H4 (cell line): ENCODE data around the gene UGT2B15. TPM values are rescaled to one million over a fixed set of nuclear protein-coding genes. Genes with fewer than 3 reads are reported as not detected.
"Not testable (repeated sequence)": the region's sequence is repeated elsewhere in the genome, so short reads cannot be mapped to it uniquely, and the experiment has no call there.

Experiments
- DNase-seq: peaks from one replicate; pipeline ENCODE4 v3.0.0-alpha.2; 2015; ENCODE audit warnings: low spot score
- total RNA-seq: library from RNA; depleted of rRNA; stranded (reverse); fragments of >200 nt; shearing (Covaris generic); gene quantifications from 2 replicates; pipeline ENCODE4 v1.2.3, GENCODE V29; 2014; rRNA removed

Gene UGT2B15
- total RNA-seq, result not detected in 2 replicates

DNA sequence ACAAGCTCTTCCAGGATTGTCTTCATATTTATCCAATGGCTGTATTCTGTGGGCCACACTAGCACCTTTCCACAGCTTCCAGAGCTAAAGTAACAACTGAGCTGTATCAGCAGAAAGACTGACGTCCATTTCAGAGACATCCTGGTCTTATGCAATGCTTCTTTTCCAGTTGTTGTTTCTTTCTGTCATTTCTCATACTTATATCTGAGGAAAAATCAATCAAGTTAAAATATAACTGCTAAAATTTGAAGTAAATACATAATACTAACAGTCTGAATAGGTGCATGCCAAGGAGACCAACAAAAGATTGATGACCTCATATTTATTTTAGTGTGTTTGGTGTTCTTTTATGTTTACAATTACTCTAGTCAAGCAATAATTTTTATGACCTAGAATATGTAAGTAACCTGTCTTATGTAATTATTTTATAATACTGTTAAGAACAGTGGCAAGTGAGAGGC, at the start of gene UGT2B15:
TSS of gene UGT2B15 (minus strand) at position 174 of the 461 bp plus-strand sequence. CDS start at position 140, 34 bp downstream.
- DNase-seq, result not testable (repeated sequence)

- no peak for DNase-seq
Observed at GRCh38 chr4:68719075-68719473, 48.6 kb upstream of the UGT2B15 start.

DNA sequence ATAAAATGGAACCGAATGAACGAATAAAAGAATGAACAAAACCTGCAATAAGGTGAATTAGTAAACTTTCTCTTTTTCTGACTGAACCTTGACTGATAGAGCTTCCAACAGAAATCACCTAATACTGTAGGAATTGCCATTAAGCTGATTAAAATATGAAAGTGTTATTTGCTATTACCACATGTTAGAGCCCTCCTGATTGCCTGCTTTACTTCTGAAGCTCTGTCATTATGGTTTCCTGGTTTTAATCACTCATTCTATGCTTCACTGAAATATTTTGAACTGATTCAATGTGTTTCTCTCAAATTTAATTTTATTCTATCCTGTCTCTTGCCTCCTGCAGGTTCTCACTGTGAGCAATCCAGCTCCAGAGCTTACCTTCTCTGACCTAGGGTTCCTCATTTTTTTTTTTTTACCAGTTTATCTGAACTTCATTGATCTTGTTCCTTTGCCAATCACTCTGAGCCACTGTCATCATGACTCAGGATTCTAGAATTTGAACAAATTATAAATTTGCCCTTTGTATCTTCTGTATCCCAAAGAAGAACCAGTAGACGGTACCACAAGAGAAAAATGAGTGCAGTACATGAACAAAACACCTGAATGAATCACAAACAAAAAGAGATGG, 48.1 kb upstream of the UGT2B15 start:
- no peak for DNase-seq

GRCh38 chr4:68717999-68718398, 47.5 kb upstream of the UGT2B15 start:
- no peak for DNase-seq

- no peak for DNase-seq
Observed at GRCh38 chr4:68714400-68714799, 43.9 kb upstream of the UGT2B15 start.

- DNase-seq, result no peak
Observed at GRCh38 chr4:68712207-68712606, 41.8 kb upstream of the UGT2B15 start.

GRCh38 chr4:68708566-68708965, 38.1 kb upstream of the UGT2B15 start:
- DNase-seq, result no peak

DNA sequence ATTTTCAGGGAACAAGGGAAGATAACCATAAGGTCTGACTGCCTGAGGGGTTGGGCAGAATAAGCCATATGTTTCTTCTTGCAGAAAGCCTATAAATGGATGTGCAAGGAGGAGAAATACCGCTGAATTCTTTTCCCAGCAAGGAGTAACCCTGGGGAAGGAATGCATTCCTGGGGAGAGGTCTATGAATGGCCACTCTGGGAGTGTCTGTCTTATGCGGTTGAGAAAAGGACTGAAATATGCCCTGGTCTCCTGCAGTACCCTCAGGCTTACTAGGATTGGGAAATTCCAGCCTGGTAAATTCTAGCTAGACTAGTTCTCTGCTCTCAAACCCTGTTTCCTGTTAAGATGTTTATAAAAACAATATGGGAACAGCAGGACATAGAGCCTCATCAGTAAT, 32.7 kb upstream of the UGT2B15 start:
- DNase-seq, result not testable (repeated sequence)

DNA sequence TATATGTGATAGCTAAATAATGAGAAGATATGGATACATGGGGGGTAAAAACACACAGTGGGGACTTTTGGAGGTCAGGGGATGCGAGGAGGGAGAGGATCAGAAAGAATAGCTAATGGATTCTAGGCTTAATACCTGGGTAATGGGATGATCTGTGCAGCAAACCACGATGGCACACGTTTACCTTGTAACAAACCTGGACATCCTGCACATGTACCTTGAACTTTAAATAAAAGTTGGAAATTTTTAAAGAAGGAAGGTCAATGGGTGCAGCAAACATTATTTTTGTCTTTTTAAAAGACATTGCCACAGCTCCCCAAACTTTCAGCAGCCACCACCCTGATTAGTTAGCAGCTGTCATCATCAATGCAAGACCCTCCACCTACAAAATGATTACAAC, 29.7 kb upstream of the UGT2B15 start:
- DNase-seq, result no peak

- DNase-seq, result no peak
Observed at GRCh38 chr4:68693325-68694075, 23.0 kb upstream of the UGT2B15 start.

GRCh38 chr4:68691186-68691585, 20.7 kb upstream of the UGT2B15 start:
- DNase-seq, result no peak

DNA sequence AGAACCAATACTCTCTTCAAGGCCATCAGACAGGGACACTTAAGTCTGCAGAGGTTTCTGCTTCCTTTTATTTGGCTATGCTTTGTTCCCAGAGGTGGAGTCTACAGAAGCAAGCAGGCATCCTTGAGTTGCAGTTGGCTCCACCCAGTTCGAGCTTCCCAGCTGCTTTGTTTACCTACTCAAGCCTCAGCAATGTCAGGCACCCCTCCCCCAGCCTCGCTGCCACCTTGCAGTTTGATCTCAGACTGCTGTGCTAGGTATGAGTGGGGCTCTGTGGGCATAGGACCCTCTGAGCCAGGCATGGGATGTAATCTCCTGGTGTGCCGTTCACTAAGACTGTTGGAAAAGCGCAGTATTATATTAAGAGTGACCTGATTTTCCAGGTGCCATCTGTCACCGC, 12.6 kb upstream of the UGT2B15 start:
- DNase-seq, result no peak

DNA sequence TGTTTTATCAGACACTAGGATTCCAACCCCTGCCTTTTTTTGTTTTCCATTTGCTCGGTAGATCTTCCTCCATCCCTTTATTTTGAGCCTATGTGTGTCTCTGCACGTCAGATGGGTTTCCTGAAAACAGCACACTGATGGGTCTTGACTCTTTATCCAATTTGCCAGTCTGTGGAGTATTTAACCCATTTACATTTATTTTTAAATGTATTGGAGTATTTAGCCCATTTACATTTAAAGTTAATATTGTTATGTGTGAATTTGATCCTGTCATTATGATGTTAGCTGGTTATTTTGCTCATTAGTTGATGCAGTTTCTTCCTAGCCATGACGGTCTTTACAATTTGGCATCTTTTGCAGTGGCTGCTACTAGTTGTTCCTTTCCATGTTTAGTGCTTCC, 10.8 kb upstream of the UGT2B15 start:
- DNase-seq, result not testable (repeated sequence)

DNA sequence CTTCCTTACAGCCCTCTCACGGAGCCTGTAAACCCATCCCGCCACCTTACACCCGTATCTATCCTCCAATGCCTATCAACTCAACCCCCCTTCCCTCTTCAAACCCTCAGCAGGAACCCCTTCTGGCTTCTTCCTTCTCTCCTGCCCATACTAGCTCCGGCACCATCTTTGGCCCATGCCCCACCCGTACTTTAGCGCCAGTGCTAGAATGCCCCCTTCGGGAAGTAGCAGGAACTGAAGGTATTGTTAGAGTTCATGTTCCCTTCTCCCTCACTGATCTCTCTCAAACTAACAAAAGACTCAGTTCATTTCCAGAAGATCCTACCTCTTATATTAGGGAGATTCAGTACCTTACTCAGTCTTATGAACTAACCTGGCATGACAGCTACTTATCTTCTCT, 2.7 kb upstream of the UGT2B15 start:
- DNase-seq, result no peak

DNA sequence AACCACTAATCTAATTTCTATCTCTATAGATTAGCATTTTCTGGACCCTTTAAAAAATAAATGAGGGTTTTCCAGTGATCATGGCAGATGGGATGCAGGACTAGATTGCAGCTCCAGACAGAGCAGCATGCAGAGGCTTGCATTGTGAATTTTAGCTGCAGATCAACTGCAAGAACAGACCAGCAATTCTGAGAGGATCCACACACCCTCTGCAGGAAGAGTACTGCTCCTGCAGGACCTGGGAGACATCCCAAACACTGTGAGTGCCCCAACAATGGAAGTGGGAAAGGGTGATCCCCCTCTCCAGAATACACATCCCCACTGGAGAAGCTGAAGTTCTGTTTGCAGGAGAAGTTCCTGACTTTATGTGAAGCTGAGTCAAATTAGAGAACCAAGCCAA, 765 bp upstream of the UGT2B15 start:
- not testable (repeated sequence) for DNase-seq

GRCh38 chr4:68668537-68669163, 1.8 kb downstream of the UGT2B15 start:
- DNase-seq, result not testable (repeated sequence)

- DNase-seq, result not testable (repeated sequence)
Observed at GRCh38 chr4:68667551-68667950, 2.9 kb downstream of the UGT2B15 start.

DNA sequence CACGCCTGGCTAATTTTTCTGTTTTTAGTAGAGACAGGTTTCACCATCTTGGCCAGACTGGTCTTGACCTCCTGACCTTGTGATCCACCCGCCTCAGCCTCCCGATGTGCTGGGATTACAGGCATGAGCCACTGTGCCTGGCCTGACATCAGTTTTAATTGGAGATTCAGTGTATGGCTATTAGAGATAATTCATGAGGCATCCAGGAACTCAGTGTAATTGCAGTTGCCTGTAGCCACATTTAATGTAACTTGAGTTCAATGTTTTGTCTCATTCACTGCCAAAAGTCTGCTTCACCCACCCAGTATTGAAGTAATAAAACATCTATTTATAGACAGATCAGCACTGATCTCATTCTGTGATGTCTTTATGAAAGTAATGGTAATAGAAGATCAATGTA, 5.7 kb downstream of the UGT2B15 start:
- not testable (repeated sequence) for DNase-seq

- DNase-seq, result not testable (repeated sequence)
Observed at GRCh38 chr4:68662836-68663574, 7.4 kb downstream of the UGT2B15 start.

DNA sequence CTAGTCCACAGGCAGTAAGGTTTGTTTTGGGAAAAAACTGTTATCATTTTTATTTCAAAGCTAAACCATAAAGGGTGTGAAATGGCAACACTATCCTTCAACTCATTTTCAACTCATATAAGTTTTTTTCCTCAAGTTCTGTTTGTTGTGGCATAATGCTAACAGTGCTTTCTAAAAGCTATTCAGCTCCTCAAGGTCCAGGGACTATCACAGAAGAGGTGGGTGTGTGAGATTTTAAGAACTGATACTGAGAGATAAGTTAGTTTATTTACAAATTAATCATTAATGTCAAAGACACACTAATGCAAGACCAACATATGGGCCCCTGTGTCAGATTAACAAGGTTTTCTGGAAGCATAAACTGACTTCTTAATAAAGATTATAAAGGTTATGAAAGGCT, 11.8 kb downstream of the UGT2B15 start:
- DNase-seq, result no peak

- DNase-seq, result not testable (repeated sequence)
Observed at GRCh38 chr4:68657022-68657594, 13.3 kb downstream of the UGT2B15 start.
